WERI-Rb-1 (cell line): ENCODE results near the gene SERP2.

Experiments used
- DNase-seq: peaks from one replicate; pipeline ENCODE4 v3.0.0-alpha.2; 2020
- H3K27ac ChIP-seq: fragments of 250-450 bp; sonication (Bioruptor Pico); 2 replicates; pipeline ENCODE4 v1.5.1; 2020; ENCODE audit warnings: mild to moderate bottlenecking, moderate library complexity
- H3K27me3 ChIP-seq: fragments of 250-450 bp; sonication (Bioruptor Pico); 2 replicates; pipeline ENCODE4 v1.5.1; 2021; ENCODE audit warnings: mild to moderate bottlenecking, low read depth, moderate library complexity; ENCODE audit not compliant: insufficient read depth, severe bottlenecking
- H3K36me3 ChIP-seq: fragments of 250-450 bp; sonication (Bioruptor Pico); 2 replicates; pipeline ENCODE4 v1.5.1; 2020; ENCODE audit warnings: mild to moderate bottlenecking, moderate library complexity
- H3K4me3 ChIP-seq: 2 replicates; pipeline ENCODE4 v1.5.1; 2011; ENCODE audit warnings: low read depth, mild to moderate bottlenecking, control low read depth, low read length
- H3K9me3 ChIP-seq: fragments of 250-450 bp; sonication (Bioruptor Pico); 2 replicates; pipeline ENCODE4 v1.5.1; 2021; ENCODE audit warnings: mild to moderate bottlenecking, moderate library complexity; ENCODE audit not compliant: severe bottlenecking
- TF ChIP-seq, protein P1 (sequence below): IDR thresholded peaks from 2 replicates; pipeline ENCODE4 v1.5.1; 2011; ENCODE audit warnings: low read depth, mild to moderate bottlenecking, control low read depth, inconsistent platforms, low read length

SERP2 gene

DNA sequence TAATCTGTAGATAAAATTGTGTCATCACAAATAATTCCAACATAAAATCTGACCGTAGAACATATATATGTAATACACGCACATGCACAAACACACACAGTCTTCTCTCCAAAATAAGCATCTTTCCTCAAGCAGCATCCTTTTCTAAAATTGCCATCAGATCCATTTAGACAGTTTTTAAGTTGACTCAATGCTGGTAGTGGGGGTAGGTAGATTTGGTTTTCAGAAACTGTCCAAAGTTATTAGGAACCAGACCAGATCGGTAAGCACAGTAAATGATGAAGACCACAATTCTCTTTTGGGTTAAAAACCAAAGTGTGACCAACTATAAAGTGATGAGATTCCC lies 64.6 kb downstream of the SERP2 start:
- H3K36me3 ChIP-seq, result peaks cover 16% of the 10 kb centered on the region
- no peaks in the 10 kb centered on the region for H3K27me3 ChIP-seq
- TF ChIP-seq, protein P1, sequence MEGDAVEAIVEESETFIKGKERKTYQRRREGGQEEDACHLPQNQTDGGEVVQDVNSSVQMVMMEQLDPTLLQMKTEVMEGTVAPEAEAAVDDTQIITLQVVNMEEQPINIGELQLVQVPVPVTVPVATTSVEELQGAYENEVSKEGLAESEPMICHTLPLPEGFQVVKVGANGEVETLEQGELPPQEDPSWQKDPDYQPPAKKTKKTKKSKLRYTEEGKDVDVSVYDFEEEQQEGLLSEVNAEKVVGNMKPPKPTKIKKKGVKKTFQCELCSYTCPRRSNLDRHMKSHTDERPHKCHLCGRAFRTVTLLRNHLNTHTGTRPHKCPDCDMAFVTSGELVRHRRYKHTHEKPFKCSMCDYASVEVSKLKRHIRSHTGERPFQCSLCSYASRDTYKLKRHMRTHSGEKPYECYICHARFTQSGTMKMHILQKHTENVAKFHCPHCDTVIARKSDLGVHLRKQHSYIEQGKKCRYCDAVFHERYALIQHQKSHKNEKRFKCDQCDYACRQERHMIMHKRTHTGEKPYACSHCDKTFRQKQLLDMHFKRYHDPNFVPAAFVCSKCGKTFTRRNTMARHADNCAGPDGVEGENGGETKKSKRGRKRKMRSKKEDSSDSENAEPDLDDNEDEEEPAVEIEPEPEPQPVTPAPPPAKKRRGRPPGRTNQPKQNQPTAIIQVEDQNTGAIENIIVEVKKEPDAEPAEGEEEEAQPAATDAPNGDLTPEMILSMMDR, result no peak
- no peak for DNase-seq
- H3K4me3 ChIP-seq, result no peak overlapping the region
- H3K9me3 ChIP-seq, result no peaks in the 10 kb centered on the region
- no peak overlapping the region for H3K27ac ChIP-seq

DNA sequence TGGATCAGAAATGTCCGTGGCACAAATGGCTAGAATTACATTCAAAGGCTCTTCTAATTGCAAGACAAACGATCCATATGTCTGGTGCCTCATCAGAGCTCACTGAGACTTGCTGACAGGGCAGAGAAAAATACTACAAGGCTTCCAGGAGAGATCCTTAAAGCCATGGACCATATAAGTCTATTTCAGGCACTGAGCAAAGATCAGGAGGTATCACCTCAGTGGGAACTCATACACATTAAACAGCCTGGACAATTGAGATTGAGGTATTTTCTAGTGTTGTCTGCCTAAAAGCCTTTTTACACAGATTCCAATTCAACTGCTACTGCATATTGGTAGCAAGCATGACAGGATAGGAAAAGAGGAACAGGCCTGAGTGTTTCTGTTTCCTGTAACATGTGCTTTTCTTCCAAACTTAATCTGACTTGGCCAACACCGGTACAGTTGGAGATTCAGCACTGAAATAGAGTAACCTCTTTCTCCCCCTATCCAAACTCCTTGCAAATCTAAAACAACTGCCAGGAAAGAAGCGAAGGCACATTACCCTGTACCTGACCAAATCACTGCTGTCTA lies 65.9 kb downstream of the SERP2 start:
- no peaks in the 10 kb centered on the region for H3K9me3 ChIP-seq
- no peak overlapping the region for H3K27ac ChIP-seq
- no peak for DNase-seq
- peaks cover 3% of the 10 kb centered on the region for H3K36me3 ChIP-seq
- H3K4me3 ChIP-seq, result no peak overlapping the region
- TF ChIP-seq, protein P1, result no peak
- H3K27me3 ChIP-seq, result no peaks in the 10 kb centered on the region

DNA sequence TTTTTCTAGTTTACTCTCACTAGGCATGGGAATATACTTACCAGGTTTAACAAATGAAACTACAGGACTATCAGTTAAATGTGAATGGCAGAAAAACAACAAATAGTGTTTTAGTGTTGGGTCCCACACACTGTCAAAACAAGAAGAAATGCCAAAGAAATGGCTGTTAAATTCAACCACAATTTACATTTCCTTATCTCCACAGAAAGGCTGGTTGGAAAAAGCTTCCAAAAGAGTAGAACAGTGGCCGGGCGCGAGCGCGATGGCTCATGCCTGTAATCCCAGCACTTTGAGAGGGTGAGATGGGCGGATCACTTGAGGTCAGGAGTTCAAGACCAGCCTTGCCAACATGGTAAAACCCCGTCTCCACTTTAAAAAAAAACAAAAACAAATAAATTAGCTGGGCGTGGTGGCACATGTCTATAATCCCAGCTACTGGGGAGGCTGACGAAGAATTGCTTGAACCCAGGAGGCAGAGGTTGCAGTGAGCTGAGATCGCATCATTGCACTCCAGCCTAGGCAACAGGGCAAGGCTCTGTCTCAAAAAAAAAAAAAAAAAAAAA lies 66.5 kb downstream of the SERP2 start:
- Histone ChIP-seq H3K9me3 (no peaks in the 10 kb centered on the region), H3K4me3 (no peak overlapping the region), H3K27me3 (no peaks in the 10 kb centered on the region), H3K36me3 (no peaks in the 10 kb centered on the region), H3K27ac (no peak overlapping the region)
- TF ChIP-seq, protein P1, result no peak
- no peak for DNase-seq
